NCI-H748 (cell line): Measurements from ENCODE around the gene TOR4A.

Experiments
- DNase-seq: peaks from one replicate; lab custom pipeline; 2025; ENCODE audit not compliant: unreplicated experiment; lab: John Stamatoyannopoulos, UW

TOR4A gene

DNA sequence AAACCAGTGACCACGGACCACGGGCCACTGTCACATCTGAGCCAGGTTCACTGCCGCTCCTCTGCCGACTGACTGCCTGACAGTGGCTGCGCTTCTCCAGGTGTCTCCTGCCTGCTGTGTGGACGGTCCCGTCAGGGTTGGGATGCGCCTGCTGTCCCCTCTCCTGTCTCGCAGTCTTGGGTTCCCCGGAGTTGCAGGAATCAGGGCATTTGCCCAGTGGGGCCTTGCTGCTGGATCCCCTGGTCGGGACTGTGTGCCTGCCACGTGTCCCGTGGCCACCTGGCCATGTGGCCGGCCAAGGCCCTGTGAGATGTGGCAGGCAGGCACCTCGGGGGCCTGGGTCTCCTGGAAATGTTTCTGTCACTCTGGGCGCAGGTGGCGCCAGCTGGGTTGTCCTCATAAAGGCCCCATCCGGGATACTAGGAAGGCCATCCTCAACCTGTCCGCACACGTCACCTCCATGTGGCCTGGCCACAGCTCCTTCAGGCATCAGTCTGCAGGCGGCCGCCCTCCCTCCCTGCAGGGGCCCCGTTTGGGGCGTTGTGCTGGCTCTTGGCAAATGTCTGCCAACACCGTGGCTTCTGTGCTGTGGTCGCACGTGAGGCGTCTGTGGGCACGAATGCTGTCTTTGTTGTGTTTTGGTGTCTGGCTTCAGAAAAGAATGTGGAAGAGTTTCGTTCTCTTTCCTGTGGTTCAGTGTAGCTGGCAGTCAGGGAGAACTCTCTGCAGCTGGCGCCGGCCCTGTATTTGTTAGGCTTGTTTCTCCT, 6.4 kb upstream of the TOR4A start:
- no peak for DNase-seq

DNA sequence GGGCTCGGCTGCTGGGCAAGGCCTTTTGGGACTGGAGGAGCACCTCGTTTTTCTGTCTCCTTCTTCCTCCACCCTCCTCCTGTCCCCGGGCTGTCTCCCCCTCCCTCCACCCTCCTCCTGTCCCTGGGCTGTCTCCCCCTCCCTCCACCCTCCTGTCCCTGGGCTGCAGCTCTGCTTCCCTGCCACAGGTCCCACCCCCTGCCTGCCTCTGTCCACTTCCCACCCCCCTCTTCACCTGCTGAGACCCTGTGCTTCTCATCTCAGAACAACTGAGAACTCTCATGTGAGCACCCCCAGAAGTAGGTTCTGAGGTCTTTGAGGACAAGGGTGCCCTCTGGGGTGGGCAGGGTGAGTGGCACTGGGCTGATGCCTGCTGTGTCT, 5.8 kb upstream of the TOR4A start:
- DNase-seq: no peak

DNA sequence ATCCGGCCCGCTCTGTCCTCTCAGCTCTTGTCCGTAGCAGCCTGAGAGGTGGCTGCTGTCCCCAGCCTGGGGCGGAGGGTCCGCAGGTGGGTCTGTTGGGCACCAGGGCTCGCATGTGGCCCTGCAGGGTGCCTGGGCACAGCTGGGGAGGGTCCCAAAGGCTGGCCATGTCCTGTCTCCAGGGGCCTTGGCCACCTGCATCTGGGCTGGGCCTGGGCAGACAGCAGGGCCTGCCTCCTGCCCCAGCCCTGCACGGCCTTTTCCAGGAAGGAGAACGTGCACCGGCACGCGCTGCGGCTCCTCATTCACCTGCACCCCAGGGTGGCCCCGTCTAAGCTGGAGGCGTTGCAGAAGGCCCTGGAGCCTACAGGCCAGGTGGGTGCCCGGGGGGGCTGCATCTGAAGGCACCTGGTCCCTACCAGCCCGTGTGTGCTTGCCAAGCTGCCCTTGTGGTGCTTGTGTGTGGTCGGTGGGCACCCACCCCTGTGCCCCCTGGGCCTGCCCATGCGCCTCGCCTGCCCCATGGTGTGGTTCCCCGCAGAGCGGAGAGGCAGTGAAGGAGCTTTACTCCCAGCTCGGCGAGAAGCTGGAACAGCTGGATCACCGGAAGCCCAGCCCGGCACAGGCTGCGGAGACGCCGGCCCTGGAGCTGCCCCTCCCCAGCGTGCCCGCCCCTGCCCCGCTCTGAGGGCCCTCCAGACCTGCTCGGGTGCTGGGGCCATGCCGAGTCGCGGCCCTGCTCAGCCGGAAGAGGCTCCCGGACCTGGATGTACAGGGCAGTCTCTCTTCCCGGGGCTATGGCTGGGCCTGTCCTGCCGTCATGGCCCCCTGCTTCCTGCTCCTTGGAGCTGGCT, 5.1 kb upstream of the TOR4A start:
- DNase-seq: no peak

DNA sequence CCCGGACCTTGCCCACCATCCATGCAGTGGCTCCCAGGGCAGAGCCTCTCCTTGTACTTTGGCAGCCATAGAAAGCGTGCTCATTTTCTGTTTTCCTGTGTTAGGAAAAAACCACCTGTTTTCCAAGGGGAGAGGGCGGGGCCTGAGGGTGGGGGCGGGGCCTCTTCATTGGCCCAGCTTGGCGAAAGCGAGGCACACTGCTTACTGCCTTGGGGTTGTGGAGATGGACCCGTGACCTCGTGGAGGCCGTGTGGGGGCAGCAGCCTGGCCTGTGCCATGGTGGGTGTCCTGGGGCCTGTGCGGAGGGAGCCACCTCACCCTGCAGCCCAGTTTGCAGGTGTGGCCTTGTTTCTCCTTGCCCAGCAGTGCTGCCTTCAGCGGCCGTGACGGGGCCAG, 4.4 kb upstream of the TOR4A start:
- no peak for DNase-seq

DNA sequence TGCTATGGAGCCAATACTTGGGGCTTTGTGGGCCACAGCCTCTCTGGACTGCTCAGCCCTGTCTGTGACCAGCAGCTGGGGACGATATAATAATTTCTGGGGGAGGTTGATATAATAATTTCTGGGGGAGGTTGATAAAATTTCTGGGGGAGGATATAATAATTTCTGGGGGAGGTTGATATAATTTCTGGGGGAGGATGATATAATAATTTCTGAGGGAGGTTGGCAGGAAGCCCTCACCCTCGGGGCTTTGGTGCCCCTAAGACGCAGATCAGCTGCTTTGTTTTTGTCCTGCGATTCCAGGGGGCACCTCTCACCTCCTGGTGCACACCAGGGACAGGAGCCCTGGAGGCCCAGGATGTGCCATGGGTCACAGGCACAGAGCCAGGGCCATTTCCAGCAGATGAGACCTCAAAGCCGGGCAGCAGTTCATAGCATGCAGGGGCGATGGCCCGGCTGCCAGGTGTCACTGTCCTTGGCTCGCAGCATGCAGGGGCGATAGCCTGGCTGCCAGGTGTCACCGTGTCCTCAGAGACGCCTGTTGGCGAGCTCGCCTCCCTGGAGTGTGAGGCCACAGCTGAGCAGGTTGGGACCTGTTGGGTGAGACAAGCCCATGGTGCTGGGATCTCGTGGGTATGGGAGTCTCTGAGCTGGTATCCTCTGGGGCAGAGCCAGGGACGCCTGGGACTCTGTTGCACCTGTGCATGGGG, 3.8 kb upstream of the TOR4A start:
- DNase-seq: no peak

DNA sequence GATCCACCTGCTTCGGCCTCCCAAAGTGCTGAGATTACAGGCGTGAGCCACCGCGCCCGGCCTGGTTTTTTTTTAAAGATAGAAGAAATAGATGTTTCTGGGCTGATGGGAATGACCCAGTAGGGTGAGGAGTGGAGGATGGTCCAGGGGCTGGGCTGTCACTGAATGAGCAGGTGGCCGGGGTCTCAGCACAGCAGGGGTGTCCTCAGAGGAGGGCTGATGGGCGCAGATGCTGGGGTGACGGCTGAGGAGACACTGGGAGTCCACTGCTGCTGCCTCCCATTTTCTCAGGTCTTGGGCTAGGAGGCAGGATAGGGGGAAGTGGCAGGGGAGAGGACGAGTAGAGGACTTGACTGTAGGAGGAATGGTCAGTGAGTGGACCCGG, 2.3 kb upstream of the TOR4A start:
- DNase-seq: no peak

DNA sequence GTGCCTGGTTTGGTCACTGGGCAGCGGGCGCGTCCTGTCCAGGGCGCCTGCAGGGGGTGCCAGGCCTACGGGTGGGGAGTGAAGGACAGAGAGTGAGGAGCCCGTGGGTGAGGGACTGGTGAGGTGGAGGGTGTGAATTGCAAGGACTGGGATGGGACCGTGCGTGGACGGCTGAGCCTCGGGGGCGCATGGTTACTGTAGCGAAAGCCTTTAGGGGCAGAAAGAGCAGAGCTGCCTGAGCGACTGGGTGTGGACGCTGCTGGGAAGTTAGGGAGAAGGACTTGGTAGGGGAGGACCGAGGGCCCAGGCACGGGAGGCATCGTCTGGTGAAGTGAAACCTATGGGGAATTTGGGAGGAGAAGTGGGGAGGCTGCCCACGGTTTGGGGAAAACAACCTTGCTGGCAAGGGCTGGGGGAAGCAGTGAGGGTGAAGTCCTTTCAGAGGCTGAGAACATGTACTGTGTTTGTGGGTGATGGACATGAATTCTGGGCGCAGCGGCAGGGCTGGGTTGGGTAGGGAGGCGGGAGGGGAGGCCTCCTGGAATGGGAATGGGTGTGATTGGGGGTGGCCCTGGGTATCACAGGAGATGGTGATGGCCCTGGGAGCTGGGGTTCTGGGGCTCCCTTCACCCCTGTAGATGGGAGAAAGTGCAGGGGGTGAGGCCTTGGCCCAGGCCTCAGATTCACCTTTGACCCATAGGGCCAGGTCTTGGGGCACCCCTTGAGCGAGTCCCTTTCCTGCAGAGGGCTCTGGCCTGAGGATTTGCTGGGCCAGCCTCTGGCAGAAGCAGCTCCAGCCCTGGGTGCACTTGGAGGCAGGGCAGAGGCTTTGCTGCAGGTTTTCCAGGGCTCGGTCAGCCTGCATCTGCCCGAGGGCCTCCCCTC, 1.7 kb upstream of the TOR4A start:
- DNase-seq: no peak

DNA sequence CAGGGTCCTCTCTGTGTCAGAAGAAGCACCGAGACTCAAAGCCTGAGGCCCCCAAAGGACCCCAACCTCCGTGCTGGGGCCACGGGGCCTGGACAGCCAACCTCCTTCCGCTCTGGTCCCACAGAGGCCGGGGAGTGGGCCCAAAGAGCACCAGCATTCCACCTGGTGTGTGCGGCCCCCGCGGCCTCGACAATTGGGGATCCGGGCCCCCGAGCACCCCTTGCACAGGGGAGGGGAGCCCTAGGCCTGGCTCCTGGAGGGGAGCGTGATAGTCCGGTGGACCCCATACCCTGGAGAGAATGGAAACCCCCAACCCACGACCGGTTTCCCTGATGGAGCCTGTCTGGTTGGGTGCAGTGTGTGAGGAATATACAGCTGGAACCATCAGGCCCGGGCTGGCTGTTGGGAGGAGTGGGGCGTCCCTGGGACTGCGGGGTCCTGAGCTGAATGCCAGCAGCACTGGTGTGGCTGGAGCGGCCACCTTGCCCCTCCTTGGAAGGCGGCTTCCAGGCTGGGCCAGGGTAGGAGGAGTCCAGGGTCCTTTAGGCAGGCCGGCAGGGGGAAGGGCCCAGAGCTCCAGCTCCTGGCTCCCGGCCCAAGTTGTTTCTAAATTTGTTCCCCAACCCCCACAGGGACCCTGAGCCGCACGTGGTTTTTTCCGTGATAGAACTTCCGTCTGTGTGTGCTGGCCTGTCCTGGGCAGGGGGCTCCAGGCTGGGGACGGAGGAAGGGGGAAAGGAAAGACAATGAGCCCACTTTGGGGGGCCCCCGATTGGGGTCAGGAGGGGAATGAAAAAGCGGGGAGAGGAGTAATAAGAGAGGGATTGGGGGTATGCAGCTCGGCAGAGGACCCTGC, 825 bp upstream of the TOR4A start:
- DNase-seq: no peak

DNA sequence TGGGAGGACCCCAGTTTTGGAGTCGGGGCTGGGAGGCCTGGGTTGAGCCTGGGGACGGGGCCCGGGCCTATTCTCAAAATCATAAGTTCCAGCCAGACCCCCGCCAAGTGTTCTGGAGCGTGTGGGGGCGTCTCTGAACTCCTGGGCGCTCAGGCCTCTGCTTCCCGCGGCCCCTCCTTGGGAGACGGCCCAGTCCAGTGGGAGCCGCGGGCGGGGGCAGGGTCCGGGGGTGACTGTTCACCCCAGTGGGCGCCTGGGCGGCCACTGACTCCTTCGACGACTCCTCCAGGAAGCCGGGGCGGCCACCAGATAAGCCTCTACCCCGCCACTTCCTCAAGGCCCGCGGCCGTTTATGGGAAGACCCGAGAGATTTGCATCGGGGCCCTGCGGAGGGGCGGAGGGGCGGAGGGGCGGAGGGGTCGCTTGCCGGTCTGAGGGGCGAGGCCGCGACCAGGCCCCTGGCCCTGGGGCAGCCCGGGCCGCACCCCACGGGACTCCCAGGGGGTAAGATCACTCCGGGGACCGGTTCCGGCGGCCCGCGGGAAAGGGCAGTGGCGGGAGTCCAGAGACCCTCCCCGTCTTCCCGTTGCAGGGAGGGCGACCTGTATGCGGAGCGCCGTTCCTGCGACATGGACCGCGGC, 655 bp downstream of the TOR4A start:
- DNase-seq: no peak

DNA sequence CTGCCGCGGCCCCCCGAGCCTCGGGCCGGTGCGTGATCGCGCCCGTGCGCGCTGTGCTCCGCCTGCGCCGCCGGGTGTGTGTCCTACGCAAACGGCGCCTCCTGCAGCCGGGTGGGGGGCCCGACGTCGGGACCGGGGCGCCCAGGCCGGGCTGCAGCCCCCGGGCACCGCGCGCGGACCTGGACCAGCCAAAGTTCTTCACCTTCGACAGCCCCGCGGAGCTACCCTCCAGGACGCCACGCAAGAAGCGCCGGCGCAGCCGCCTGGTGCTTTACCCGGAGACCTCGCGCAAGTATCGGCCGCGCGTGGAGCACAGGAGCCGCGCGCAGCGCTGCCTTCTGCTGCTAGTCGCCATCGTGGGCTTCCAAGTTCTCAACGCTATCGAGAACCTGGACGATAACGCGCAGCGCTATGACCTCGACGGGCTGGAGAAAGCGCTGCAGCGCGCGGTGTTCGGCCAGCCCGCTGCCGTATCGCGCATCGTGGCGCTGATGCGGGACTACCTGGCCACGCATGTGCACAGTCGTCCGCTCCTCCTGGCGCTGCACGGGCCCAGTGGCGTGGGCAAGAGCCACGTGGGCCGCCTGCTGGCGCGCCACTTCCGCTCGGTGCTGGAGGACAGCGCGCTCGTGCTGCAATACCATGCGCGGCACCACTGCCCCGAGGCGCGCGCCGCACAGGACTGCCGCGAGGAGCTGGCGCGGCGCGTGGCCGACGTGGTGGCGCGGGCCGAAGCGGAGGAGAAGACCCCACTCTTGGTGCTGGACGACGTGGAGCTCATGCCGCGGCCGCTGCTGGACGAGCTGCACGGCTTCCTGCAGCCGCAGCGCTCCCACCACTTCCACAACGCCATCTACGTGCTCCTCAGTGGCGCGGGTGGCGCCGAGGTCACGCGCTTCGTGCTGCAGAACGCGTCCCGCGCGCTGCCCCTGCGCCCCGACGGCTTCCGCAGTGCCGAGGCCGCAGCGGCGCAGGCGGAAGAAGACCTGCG, 1.5 kb downstream of the TOR4A start:
- no peak for DNase-seq

DNA sequence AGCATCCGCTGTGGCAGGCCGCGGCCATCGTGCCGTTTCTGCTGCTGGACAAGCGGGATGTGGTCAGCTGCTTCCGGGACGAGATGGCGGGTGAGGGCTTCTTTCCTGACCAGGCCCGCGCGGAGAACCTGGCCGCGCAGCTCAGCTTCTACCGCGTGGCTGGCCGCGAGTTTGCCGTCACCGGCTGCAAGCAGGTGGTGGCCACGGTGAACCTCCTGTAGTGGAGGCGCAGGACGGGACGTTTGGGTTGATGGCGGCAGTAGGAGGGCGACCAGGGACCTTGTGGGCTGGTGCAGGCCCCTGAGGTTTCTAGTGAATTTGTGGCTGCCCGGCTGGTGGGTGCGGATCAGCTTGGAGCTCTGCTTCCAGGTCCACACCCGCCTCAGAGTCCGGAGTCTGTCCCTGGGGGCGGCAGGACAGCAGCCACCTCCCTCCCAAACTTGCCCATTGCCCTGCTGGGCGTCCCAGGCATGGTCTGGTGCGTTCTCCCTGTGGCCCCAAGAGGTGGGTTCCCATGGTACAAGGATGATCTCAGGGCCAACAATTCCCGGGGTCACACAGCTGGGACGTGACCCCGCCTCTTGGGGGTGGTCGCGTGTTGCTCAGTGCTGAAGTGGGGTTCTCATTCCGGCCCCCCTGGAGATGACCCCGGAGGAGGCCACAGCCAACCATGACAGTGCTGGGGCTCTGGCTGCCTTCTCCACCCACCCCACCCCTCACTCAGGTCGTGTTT, 2.4 kb downstream of the TOR4A start:
- no peak for DNase-seq

DNA sequence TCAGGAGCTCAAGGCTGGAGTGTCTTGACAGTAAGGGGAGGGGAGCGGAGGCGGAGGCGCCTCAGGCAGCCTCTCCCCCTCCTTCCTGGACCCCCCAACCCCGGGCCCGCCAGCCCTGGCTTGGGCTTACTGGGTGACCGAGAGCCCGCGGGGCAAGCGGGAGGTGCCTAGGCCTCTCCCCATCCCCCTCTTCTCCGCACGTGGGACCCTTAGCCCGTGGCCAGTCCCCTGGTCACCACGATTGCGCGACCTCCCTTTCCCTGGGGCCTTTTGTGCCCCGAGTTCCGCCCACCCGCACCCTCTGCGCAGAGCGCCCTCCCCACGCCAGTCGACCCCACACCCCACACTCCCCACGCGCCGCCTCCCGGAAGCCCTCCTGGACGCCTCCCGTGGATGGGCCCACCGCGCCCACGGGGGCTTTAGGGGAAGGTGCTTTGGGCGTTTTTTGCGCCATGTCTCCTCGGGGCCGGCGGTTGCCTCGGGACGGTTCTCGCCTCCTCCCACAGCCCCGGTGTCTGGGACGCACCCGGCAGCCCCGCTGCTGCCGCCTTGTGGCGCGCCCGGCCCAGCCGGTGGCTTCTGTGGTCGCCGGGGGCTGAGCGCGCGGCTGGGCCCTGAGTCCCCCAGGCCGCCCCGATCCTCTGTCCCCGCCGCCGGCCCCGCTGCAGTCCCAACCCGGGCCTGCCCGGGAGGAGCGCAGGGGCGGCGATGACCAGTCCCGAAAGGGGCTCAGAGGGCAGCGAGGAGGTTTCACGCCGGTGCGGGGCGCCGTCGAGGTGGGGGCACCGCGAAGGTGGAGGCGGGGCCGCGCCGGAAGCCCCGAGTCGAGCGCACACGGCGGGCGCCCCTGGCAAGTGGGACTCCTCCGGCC, 3.2 kb downstream of the TOR4A start:
- DNase-seq: no peak

DNA sequence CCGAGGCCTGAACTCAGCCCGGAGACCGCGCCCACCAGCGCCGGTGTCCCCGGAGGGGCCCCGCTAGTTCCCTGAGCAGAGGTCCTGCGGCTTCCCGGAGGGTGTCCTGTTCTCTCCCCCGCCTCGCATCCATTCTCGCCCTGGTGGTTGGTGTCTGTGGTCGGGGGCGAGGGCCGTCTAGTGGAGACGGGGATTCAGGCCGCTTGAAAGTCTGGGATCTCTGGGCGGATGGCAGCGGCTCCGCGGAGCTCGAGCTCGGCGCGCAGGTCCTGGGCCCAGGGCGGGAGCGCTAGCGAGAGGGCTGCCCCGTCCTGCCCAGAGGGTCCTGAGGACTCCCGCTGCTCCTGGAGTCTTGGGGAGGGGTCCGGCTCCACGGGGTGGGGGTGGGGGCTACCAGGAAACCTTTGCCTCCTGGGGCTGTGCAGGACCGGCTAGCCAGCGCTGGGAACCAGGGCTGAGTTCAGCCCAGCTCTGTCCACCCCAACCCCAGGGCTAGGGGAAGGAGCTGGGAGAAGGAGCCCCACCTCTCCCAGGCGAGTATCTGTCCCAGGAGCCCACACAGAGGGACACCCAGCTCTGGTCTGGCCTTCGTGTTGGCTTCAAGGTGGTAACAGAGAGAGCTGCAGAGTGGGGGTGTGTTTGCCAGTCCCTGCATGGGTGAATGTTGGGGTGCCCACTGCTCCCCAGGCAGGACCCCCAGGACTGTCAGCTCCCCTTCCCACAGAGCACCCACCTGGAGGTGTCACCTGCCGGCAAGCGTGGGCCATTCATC, 4.0 kb downstream of the TOR4A start:
- DNase-seq: no peak

DNA sequence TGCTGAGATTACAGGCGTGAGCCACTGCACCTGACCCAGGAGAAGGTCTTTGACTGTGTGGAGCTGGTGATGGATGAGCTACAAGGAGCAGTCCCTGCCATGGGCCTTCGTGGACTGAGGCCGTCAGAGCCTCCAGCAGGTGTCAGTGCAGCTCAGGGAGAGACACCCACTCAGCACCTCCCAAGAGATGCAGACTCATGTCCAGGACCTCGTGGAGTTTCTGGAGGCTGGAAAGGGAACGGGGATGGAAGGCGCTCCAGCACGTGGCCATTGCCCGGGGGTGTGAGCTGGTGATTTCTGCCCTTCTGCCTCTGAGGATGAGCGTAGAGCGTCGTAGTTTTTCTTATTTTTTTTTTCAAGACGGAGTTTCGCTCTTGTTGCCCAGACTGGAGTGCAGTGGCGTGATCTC, 9.5 kb downstream of the TOR4A start:
- DNase-seq: peak; percentile 81

DNA sequence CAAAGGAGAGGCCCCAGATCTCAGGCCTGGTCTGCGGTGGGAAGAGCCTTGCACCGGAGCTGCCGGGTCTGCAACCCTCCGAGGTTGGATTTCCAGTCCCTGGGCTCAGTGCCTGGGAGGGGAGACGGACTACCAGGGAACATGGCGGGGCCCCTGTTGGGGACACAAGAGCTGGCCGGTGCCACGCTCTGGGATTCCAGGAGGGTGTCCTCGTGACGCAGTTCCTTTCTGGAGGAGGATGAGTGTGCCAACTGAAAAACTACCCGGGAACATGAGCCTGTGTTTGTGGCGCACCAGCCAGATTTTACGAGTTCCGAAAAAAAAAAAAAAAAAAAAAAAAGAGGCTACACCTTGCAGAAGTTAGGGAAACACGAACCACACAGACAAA, 15.6 kb downstream of the TOR4A start:
- DNase-seq: no peak

DNA sequence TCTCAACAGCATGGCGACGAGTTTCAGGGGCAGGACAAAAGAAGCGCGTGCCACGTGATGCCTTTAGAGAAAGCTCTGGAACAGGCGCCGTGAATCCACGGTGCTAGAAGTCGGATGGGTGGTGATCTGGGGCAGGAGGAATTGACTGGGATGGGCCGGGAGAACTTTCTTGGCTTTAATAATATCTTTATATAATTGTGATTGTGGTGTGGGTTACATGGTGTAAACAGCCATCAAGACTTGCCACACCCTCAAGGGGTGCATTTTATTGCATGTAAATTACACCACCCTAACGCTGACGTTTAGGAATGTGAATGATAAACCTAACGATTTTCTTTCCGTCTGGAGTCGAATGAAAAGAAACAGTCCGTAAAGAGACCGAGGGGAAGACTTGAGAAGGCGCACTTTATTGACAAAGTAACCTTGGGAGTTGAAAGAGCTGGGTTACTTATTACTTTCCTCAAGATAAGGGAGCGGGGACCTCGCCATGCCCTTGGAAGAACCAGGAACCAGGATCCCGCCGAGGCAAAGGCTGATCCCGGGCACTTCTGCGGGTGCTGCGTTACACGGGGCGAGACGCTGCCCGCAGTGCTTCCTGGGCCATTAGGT, 16.1 kb downstream of the TOR4A start:
- DNase-seq: no peak
